Endothelial cell (in vitro differentiated cells): ENCODE measurements around the gene TAF3. TPM values are rescaled to one million over a fixed set of nuclear protein-coding genes. Genes with fewer than 3 reads are reported as not detected.

Source experiments
- DNase-seq: peaks from one replicate; pipeline ENCODE4 v3.0.0; 2021; ENCODE audit warnings: low spot score
- H3K27ac Mint-ChIP-seq: one replicate; pipeline ENCODE4 v1.8.0; 2021; ENCODE audit warnings: mixed read lengths, inconsistent platforms; ENCODE audit not compliant: unreplicated experiment
- H3K27me3 Mint-ChIP-seq: one replicate; pipeline ENCODE4 v1.8.0; 2021; ENCODE audit warnings: mild to moderate bottlenecking, moderate library complexity, mixed read lengths, inconsistent platforms; ENCODE audit not compliant: unreplicated experiment
- H3K36me3 Mint-ChIP-seq: one replicate; pipeline ENCODE4 v1.8.0; 2021; ENCODE audit warnings: mild to moderate bottlenecking, low read depth, mixed read lengths, inconsistent platforms; ENCODE audit not compliant: unreplicated experiment
- H3K4me1 Mint-ChIP-seq: one replicate; pipeline ENCODE4 v1.8.0; 2021; ENCODE audit warnings: mild to moderate bottlenecking, mixed read lengths, inconsistent platforms; ENCODE audit not compliant: unreplicated experiment
- H3K4me3 Mint-ChIP-seq: one replicate; pipeline ENCODE4 v1.8.0; 2021; ENCODE audit warnings: mild to moderate bottlenecking, mixed read lengths, inconsistent platforms; ENCODE audit not compliant: unreplicated experiment
- H3K9me3 Mint-ChIP-seq: one replicate; pipeline ENCODE4 v1.8.0; 2021; ENCODE audit warnings: mixed read lengths, inconsistent platforms; ENCODE audit not compliant: unreplicated experiment
- total RNA-seq: library from RNA; stranded (reverse); fragmentation: NEBNext Ultra II Directional; extraction: Animal tissue kit (Norgen Biotek cat#: 25700); gene quantifications from one replicate; pipeline ENCODE4 v1.2.1, GENCODE V29; 2021; ENCODE audit not compliant: unreplicated experiment
- TF ChIP-seq, protein P1 (sequence below): fragments of 200-600 bp; sonication (generic); IDR thresholded peaks from one replicate; pipeline ENCODE4 v1.5.0; 2021; ENCODE audit warnings: antibody characterized with exemption; ENCODE audit not compliant: unreplicated experiment

The TAF3 gene
- total RNA-seq, 1 donor from 2014 or later: 12.4 TPM

DNA sequence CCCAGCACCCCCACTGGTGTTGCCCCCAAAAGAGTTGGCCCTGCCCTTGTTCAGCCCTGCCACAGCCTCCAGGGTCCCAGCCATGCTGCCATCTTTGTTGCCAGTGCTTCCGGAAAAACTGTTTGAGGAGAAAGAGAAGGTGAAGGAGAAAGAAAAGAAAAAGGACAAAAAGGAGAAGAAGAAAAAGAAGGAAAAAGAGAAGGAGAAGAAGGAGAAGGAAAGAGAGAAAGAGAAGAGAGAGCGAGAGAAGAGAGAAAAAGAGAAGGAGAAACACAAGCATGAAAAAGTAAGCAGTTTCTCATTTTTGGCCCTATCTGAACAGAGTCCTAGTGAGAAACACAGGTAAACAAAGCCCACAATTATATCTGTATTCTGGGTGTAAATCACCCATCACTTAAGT is 147.2 kb downstream of the TAF3 start:
- H3K27me3 Mint-ChIP-seq: no peaks in the 10 kb centered on the region
- no peak overlapping the region for H3K27ac Mint-ChIP-seq
- no peaks in the 10 kb centered on the region for H3K9me3 Mint-ChIP-seq
- peaks cover 17% of the 10 kb centered on the region for H3K36me3 Mint-ChIP-seq
- peaks cover 21% of the 10 kb centered on the region for H3K4me1 Mint-ChIP-seq
- no peak for DNase-seq
- TF ChIP-seq, protein P1, sequence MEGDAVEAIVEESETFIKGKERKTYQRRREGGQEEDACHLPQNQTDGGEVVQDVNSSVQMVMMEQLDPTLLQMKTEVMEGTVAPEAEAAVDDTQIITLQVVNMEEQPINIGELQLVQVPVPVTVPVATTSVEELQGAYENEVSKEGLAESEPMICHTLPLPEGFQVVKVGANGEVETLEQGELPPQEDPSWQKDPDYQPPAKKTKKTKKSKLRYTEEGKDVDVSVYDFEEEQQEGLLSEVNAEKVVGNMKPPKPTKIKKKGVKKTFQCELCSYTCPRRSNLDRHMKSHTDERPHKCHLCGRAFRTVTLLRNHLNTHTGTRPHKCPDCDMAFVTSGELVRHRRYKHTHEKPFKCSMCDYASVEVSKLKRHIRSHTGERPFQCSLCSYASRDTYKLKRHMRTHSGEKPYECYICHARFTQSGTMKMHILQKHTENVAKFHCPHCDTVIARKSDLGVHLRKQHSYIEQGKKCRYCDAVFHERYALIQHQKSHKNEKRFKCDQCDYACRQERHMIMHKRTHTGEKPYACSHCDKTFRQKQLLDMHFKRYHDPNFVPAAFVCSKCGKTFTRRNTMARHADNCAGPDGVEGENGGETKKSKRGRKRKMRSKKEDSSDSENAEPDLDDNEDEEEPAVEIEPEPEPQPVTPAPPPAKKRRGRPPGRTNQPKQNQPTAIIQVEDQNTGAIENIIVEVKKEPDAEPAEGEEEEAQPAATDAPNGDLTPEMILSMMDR: no peak
- H3K4me3 Mint-ChIP-seq: no peak overlapping the region

DNA sequence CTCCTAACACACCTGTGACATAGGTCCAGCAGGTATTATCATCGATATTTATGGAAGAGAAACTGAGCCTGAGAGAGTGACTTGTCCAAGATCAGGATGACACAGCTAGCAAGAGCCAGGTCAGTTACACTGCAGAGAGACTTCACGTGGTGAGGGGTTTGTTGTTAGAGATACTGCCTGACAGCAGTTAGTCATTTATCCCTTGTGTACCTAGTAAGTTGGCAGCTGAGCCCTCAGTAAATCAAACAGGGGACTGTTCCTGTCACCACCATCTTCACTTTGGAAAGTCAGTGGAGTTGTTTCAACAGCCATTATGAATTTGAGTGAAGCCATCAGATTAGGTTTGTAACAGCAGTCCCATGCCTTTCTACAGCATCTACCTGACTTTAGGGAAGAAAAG is 148.7 kb downstream of the TAF3 start:
- Mint-ChIP-seq H3K27me3 (no peaks in the 10 kb centered on the region), H3K9me3 (no peaks in the 10 kb centered on the region), H3K36me3 (peaks cover 17% of the 10 kb centered on the region), H3K27ac (no peak overlapping the region), H3K4me3 (no peak overlapping the region), H3K4me1 (peaks cover 35% of the 10 kb centered on the region)
- DNase-seq: no peak
- TF ChIP-seq, protein P1: no peak

DNA sequence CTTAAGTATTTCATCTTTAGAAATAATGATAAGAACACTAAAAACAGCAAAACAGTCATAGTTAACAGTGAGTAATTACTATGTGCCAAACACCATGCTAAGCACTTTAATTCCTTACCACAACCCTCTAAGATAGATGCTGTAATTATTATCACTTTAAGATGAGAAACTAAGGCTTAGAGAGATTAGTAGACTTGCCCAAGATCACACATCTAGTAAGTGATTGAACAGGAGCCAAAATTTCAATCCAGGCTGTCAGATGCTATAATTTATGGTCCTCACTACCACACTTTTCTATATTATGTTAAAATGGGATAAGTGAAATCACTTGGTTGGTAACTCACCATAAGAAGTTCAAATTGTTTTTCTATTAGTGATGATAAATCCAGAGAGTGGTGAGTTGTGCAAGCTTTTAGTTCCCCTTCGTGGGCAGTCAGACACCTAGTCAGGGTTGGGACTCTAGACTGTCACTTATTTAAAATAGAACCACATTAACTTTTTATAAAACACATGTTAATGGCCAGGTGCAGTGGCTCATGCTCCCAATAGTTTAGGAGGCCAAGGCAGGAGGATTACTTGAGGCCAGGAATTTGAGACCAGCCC is 150.3 kb downstream of the TAF3 start:
- H3K4me3 Mint-ChIP-seq: no peak overlapping the region
- DNase-seq: no peak
- no peaks in the 10 kb centered on the region for H3K9me3 Mint-ChIP-seq
- peaks cover 17% of the 10 kb centered on the region for H3K36me3 Mint-ChIP-seq
- peaks cover 39% of the 10 kb centered on the region for H3K4me1 Mint-ChIP-seq
- no peaks in the 10 kb centered on the region for H3K27me3 Mint-ChIP-seq
- H3K27ac Mint-ChIP-seq: no peak overlapping the region
- TF ChIP-seq, protein P1: no peak

DNA sequence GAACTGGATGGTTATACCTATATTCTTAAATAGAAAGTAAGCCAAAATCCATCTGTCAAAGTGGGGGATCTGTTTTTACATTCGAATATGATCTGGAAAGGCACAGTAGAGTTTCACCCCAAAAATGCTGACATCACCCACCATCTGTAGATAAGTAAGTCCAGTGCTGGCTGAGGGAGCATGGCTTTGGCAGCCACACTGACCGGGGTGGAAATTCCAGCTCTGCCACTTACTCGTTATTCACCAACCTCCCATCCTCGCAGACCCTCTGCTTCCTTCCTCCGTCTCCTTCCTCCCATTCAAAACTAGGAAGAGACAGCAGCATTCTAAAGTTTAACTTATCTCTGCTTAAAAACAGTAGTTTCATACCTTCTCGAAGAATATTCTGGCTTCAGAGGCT is 151.3 kb downstream of the TAF3 start:
- peak; percentile 33 for DNase-seq
- Mint-ChIP-seq H3K9me3 (no peaks in the 10 kb centered on the region), H3K4me1 (peaks cover 43% of the 10 kb centered on the region), H3K36me3 (peaks cover 12% of the 10 kb centered on the region), H3K27me3 (no peaks in the 10 kb centered on the region), H3K27ac (peak overlapping the region; percentile 96), H3K4me3 (no peak overlapping the region)
- TF ChIP-seq, protein P1: no peak

DNA sequence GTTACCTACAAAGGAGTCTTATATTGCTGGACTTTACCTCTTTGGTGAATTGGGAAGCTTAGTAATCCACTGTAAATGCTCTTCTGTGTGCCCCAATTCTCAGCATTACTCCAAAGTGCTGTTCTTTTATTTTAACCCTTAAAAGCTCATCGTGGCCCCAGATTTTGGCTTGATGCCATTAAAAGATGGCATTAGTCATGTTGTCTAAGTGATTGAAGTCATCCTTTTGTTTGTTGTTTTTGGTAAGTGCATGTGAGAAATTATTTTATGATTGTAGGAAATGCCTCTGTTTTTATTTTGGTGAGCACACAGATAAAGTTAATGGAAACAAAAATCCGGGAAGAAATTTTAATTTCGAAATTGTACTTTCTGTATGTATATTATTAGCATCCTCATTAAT is 153.6 kb downstream of the TAF3 start:
- no peak for DNase-seq
- Mint-ChIP-seq H3K27ac (peak overlapping the region; percentile 9), H3K4me1 (peaks cover 48% of the 10 kb centered on the region), H3K27me3 (peaks cover 2% of the 10 kb centered on the region), H3K4me3 (no peak overlapping the region), H3K9me3 (no peaks in the 10 kb centered on the region), H3K36me3 (peaks cover 14% of the 10 kb centered on the region)
- TF ChIP-seq, protein P1: no peak
